Measurements from ENCODE around the gene TTLL9.

DNA sequence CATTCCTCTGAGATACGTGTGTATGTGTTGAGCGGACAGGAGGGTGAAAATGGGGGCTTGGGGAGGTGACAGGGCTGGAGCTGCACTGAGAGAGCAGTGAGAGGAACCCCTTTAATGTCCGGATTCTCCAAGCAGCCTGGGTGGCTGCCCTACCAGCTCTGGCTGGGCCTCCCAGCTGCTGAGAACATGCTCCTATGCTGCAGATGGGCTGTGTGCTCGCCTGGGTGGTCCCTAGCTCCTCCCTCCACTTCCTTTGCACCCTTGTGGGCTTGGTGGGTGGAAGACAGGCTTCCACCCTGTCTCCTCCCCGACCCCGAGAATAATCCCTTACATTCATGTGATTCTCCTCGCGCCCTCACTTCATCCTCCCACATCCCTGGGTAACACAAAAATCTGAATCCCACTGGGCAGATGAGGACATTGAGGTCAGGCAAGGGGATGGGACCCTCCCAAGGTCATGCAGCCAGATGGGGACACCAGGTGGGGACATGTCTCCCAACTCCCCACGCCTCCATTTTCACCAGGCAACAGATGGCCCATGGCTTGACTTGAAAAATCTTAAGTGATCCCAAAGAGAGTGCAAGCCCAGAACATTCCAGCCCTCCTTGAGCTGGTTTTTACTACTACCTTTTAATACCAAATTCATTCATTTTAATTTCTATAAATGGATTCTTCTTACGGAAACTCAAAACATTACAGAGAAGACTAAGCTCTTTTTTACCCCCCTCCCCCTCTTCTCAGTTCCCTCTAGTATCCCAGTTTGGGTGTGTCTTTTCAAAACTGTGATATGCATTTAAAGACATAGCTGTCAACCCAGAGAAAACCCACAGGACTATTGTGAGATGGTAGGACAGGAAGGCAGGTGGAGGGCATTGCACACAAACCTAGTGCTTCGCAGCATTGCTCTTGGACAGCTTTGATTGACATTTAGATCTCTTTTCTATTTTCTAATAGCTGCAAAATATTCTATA is 86.4 kb downstream of the TTLL9 start:
- TF ChIP-seq CTCF (IDR thresholded peaks at IDR 0.05) (no peak), POLR2A (IDR thresholded peaks at IDR 0.05) (no peak)

Data from thyroid gland (tissue), 4 donors.